COR-L47 (cell line): Measurements from ENCODE around the gene NCAM2.
"Not testable (repeated sequence)": the region's sequence is repeated elsewhere in the genome, so short reads cannot be mapped to it uniquely, and the experiment has no call there.

ENCODE experiments used
- DNase-seq: peaks from one replicate; lab custom pipeline; 2025; lab: John Stamatoyannopoulos, UW

Gene NCAM2

DNA sequence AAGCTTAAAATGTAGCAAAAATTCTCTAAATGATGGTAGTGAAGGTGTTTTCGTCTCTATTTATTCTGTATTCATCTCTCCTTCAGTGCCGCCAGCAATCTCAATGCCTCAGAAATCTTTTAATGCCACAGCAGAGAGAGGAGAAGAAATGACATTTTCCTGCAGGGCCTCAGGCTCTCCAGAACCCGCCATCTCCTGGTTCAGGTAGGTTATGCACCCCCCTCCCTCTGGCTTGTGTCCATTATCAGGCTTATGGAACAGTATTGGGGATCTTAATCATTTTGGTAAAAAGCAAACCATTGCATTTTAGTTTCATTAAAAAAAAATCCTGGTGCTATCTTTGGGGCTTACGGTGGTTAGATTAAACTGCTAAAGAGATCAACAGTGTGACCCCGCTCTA, 326.1 kb downstream of the NCAM2 start:
- no peak for DNase-seq

DNA sequence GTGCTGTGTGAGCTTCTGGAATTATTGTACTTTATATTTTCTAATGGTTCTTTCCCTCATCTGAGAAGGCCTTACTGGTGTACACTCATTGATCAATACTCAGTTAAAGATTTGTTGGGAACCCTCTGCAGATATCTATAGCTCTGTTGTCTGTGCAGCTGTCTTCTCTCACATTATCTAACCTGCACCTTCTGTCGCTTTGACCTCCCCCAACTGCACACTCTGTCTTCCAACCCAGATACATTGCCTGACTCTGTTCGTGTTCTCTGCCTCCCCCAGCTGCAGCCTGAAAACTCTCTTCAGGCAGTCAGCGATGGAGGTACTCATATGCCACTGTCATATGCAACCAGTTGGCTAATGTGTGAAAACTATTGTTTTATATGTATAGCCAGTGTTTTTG, 334.3 kb downstream of the NCAM2 start:
- DNase-seq = no peak

DNA sequence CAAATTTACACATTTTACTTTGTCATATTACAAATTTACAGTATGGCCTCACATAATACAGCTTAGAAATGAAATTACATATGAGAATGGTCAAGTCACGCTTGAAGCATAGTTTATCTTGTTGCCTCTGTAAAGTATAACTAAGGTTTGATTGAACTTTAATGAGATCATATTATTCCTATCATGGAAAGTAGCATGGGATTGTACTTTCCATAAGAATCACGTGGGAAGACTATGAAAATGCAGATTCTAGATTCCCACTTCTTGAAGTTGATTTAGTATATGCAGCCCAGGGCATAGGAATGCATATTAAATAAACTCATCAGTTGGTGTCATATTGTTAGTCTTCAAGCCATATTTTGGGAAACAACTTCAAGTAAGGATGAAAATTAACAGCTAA, 342.8 kb downstream of the NCAM2 start:
- DNase-seq = no peak

DNA sequence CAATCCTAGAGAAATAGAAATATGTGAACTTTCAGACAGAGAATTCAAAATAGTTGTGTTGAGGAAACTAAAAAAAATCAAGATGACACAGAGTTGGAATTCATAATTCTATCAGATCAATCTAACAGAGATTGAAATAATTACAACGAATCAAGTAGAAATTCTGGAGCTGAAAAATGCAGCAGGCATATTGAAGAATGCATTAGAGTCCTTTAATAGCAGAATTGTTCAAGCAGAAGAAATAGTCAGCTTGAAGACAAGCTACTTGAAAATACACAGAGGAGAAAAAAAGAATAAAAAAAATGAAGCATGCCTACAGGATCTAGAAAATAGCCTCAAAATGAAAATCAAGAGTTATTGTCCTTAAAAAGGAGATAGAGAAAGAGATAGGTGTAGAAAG, 347.1 kb downstream of the NCAM2 start:
- no peak for DNase-seq

DNA sequence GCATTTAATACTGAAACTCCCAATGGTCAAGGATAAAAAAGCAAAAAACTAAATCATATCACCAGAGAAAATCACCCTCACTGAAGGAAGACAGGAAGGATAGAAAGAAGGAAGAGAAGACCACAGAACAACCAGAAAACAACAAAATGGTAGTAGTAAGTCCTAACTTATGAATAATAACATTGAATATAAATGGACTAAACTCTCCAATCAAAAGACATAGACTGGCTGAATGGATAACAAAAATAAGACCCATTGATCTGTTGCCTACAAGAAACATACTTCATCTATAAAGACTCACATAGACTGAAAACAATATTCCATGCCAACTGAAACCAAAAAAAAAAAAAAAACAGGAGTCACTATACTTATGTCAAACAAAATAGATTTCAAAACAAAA, 347.7 kb downstream of the NCAM2 start:
- DNase-seq = no peak

DNA sequence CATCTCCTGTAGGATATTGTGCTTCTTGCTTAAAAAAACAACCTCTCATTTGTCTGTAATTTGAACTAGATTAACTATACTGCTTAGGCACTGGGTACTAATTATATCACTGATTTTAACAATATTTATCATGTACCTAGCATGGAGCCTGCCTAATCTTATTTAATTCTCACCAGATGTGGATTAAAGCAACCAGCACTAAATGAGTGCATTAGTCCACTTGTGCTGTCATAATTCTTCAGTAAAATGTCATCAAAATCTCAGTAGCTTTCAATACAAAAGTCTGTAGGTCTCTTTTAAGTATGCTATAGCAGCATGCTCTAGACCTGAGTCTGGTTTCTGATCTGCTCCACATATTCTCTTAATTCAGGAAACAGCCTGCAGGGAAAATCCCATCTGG, 368.1 kb downstream of the NCAM2 start:
- DNase-seq = no peak

DNA sequence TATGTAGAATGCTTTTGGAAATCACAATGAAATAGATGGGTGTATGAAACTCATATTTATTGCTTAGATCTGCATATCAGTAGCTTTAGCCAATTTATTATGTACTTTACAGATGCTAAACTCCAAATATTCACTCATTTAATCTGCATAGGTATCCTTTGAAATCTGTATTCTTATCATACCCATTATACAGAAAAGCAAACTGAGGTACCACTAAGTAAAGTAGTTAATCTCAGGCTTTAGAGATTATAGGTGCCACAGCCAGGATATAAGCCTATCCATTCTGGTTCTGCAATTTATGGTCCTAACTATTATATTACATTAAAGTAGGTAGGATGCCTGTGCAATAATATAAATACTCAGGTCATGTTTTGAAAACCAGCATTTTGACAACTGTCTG, 369.4 kb downstream of the NCAM2 start:
- no peak for DNase-seq

DNA sequence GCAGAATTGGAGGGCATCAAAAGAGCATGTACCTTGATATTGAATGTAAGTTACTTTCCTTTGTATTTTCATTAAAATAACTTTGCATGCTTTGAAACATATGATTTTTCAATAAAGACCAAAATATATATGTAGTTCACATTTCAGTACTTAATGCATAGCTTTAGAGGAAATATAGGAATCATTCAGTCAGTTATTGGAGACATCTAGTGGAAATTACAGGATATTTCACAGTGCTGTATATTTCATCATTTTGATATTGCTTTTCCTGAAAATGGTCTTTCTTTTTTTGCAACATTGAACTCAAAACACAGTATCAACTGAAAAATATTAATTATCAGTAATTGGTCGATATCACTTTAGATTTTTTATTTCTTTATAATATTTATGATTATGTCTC, 375.8 kb downstream of the NCAM2 start:
- DNase-seq = no peak

DNA sequence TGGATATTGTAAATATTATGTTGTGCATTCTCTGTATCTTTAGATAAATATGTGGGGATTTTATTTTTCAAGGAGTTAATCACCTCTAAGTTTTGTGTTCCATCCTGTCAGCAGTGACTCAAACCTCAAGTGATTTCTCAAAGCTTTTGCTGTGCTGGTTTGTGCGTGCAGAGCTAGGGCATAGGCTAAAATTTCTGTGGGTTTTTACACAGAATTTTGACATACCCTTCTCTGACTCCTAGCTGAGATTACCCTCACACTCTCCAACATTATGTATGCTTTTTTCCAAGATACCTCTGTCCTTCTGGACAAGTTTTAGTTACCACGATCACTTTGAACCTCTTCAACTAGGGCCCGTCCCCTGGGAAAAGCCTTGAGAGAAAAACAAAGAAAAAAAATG, 384.9 kb downstream of the NCAM2 start:
- DNase-seq = no peak

DNA sequence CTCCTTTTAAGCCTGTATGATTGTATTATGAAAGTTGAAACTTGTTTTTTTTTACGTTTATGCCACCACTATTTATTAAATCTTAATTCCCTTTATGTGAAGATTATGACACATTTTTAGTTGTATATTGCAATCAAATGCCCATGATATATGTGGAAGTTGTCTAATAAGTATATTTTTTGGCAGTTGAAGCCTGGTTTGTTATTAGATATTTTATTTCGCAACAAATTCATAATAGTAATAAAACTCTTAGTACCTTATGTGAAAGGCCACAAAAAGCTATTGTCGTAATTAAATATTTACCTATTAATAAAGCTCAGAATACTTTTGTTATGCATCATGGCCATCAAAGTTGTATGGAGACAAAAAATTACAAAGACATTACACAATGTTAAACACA, 386.8 kb downstream of the NCAM2 start:
- no peak for DNase-seq

DNA sequence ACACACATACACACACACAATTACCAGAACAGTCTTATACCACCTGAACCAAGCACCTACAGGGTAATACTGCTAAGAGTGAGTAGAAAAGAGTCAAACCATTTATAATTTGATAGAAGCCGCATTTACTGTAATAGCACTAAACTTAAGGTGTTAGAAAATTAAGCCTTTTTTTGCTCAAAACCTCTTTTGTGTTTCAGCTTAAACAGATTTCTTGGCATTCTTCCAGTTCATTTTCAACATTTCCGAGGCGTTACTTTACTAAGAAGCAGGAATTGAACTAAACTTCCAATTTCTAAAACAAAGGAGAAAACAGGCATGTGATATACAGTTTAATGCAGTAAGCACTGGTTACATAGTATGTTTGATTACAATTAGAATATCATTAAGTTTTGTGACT, 387.2 kb downstream of the NCAM2 start:
- DNase-seq = no peak

DNA sequence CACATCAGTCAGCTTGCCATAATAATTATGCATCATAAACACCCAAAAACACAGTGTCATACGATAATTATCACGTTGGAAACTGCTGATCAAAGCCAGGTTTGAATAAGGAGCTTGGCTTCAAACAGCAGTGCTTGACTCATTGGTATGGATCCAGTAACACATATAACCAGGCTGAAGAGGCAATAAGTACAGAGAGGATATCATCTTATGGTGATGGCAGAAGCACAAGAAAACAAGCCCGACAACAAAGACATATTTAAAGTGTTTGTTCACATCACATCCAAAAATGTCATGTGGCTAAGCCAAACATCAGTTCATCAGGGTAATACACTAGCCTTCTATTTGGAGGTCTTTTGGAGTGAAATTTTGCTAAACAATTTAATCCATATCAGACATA, 389.7 kb downstream of the NCAM2 start:
- no peak for DNase-seq

DNA sequence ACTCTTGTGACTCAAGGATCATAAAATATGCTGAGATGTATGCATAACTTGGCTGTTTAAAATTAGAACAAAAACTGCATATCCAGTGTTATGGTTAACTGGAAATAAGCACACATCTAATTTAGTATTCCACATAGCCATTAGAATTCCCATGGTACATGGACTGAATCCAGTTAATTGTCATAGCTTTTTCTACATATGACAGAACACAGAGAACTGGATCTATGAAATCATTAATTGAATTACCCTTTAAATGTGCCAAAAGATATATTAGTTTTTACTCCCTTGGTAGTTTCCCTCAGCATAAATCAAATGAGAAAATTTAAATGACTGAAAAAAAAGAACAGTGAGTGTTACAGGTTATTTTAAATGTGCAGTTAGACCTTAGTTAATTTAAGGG, 395.9 kb downstream of the NCAM2 start:
- DNase-seq = no peak

DNA sequence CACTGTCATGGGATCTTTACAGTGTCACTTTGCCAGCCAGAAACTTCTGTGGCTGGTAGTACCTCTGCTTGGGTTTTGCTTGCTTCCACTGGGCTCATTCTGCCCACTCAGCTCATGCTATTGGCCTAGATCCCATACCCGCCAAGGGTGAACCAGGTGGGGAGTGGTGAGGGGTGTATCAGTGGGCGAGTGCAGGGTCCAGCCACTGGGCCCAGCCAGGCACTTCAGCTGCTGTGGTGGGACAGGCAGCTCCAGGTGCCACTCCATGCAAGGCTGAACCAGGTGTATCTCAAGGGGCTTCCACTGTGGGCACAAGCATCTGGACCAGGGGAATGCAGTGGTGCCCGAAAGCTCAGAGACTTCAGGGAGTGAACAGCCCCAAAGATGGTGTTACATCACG, 398.2 kb downstream of the NCAM2 start:
- no peak for DNase-seq

DNA sequence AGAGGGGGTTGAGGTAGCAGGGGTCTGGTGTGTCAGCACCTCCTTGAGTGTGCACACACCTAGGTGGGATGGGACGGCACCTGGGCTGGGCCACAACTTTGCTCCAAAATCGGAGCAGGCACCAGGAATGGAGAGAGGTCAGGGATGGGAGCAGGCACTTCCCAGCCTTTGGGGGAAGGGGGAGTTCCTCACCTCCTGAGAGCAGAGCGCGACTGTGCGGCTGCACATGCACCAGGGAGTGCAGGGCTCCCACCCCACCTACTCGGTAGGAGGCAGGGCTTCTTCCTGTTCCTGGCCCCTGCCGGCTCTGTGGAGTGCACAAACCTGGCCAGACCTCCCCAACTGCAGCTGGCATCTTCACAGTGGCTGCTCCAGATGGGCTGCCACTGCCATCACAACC, 399.3 kb downstream of the NCAM2 start:
- no peak for DNase-seq

DNA sequence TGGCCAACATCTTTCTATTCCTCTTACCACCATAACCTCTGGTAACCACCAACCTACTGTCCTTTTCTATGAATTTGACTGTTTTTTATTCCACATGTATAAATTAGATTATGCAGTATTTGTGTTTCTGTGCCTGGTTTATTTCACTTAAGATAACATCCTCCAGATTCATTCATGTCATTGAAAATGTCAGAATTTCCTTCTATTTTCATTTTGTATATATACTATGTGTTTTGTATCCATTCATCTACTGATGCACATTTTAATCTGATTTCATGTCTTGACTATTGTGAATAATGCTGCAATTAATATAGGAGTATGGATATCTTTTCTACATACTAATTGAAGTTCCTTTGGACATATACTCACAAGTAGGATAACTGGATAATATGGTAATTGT, 403.2 kb downstream of the NCAM2 start:
- DNase-seq = no peak

DNA sequence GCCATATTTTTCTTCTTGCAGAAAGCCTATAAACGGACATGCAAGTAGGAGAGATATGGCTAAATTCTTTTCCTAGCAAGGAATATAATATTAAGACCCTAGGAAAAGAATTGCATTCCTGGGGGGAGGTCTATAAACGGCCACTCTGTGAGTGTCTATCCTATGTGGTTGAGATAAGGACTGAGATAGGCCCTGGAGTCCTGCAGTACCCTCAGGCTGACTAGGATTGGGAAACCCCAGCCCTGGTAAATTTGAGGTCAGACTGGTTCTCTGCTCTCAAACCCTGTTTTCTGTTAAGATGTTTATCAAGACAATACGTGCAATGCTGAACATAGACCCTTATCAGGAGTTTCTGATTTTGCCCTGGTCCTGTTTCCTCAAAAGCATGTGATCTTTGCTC, 404.0 kb downstream of the NCAM2 start:
- not testable (repeated sequence) for DNase-seq

DNA sequence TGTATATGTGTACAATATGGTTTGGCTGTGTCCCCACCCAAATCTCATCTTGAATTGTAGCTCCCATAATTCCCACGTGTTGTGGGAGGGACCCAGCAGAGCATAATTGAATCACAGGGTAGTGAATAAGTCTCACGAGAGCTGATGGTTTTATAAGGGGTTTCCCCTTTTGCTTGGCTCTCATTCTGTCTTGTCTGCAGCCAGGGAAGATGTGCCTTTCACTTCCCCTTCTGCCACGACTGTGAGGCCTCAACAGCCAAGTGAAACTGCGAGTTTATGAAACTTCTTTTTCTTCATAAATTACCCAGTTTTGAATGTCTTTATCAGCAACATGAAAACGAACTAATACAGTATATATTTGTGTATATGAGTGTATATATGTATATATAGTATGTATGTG, 406.1 kb downstream of the NCAM2 start:
- not testable (repeated sequence) for DNase-seq

DNA sequence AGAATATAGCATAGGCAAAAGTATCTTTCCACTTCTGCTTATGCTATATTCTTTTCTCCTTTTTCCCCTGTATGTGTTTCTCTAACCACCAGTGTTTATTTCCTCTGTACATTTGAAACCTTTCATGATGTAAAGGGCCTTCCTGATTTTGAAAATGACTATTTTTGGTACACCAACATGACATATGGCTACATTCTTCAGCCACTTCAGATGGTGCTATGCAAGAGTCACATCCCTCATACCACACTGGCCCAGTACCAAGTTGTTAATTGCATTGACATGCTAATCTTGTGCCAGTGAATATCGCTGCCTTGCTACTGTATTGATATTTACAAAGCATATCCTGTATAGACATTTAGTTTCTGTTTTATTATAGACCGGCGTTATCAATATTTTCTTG, 408.7 kb downstream of the NCAM2 start:
- DNase-seq = no peak

DNA sequence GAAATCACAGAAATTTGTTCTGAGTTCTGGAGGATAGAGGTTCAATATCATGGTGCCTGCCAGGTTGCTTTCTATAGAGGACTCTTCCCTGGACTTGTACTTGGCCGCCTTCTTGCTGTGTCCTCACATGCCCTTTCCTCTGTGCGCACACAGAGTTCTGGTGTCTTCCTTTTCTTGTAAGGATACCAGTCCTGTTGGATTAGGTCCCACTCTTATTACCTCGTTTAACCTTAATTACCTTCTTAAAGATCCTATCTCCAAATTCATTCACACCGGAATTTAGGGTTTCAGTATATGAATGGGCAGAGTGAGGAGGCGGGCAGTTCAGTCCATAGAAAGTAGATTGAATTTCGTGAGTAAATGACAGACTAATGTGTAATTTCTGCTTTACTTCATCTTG, 413.9 kb downstream of the NCAM2 start:
- DNase-seq = no peak

DNA sequence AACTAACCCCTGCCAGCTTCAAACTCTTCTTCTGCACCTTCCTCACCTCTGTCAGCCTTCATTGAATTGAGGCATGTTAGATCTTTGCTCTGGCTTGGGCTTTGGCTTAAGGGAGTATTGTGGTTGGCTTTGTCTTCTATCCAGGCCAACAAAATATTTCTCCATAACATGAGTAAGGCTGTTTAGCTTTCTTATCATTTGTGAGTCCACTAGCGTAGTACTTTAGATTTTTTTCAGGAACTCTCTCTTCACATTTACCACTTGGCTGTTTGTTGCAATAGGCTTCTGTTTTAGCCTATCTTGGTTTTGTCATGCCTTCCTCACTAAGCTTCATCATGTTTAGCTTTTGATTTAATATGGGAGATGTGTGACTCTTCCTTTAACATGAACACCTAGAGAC, 417.5 kb downstream of the NCAM2 start:
- no peak for DNase-seq

DNA sequence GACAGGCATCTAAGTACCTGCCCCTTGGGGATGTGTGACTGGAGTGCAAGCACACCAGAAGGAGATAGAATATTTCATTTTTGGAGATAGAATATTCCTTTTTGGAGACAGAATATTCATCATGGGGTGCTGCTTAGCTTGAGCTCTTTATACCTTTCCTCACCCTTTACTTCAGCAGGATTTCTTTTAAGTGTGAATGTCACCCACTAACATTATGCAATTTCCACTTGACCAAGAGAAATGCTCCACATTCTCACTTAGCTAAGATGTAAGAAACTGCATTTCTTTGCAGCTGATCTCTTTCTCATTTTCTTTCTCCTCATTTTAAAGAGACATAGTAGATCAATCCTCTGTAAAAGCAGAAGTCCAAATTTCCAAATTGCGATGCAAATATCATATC, 436.7 kb downstream of the NCAM2 start:
- DNase-seq = no peak

DNA sequence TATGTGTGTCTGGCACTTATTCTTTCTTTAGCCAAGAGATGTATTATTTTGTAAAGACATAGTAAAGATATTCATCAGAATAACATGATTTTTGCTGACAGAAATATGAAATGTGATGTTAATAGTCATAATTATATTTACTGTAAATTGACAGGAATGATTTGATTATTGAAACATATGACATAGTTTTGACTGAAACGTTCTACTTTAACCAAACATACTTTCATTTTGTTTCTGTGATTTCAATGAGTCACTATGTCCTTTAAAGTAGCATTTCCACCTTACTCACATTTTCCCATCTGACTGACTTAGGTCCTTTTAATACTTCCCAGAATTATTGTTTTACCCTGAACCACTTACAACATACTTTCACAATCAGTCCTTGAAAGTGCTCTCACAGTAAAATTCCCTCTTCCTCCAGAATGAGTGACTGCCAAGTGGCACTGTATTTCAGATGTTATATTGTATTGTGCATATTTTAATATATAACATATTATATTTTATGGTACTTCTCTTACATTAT, 437.9 kb downstream of the NCAM2 start:
- no peak for DNase-seq

DNA sequence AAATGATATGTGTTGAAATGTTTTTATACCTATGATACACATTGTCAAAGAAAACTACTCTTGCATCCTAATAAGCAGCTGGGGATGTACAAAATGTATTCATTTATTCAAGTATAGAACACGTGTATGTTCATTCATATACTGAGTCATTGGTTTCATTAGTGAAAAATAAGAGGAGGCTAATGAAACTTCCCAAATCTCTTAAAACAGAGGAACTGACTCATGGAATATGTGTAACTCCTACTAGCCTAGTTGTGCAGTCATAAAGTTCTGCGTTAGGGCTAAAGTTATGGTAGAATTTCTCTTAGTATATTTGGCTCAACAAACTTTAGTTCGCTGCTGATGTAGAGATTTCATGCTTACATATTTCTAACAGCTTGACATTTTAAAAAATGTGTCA, 441.6 kb downstream of the NCAM2 start:
- DNase-seq = no peak

DNA sequence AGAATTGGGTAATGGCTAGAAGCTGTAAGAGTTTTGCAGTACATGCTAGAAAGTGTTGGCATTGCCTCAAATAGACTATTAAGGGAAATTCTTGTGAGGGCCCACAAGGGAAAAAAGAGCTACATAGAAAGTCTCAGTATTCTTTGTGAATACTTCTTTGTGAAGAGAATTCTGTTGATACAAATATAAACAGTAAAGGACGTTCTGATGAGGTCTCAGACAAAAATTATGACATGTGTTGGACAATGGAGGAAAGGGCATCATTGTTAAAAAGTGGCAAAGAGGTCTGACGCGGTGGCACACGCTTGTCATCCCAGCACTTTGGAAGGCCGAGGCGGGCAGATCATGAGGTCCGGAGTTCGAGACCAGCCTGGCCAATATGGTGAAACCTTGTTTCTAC, 458.9 kb downstream of the NCAM2 start:
- DNase-seq = no peak
